HG03378 (cell line): ENCODE results near the gene RGL1.

Experiments
- ATAC-seq: cut with Tn5 transposase; IDR thresholded peaks from one replicate; pipeline ENCODE4 v1.9.1; 2021; ENCODE audit warnings: mild to moderate bottlenecking, moderate library complexity; ENCODE audit not compliant: unreplicated experiment

RGL1 gene

GRCh38 chr1:183885142-183885735 is 80.3 kb downstream of the RGL1 start:
- no peak for ATAC-seq

GRCh38 chr1:183886083-183886828 is 81.3 kb downstream of the RGL1 start:
- ATAC-seq = no peak

- no peak for ATAC-seq
Observed at GRCh38 chr1:183886853-183887252, 81.9 kb downstream of the RGL1 start.

GRCh38 chr1:183887826-183888819 is 83.2 kb downstream of the RGL1 start:
- ATAC-seq = no peak

GRCh38 chr1:183889095-183889494 is 84.2 kb downstream of the RGL1 start:
- ATAC-seq = no peak

- peak; percentile 82 for ATAC-seq
Observed at GRCh38 chr1:183891158-183891856, 86.4 kb downstream of the RGL1 start.

GRCh38 chr1:183892351-183892793 is 87.5 kb downstream of the RGL1 start:
- no peak for ATAC-seq

GRCh38 chr1:183893561-183894289 is 88.8 kb downstream of the RGL1 start:
- ATAC-seq = no peak

- ATAC-seq = no peak
Observed at GRCh38 chr1:183894290-183894565, 89.3 kb downstream of the RGL1 start.

GRCh38 chr1:183896466-183897048 is 91.6 kb downstream of the RGL1 start:
- ATAC-seq = no peak

GRCh38 chr1:183898001-183898396 is 93.1 kb downstream of the RGL1 start:
- ATAC-seq = peak; percentile 13

GRCh38 chr1:183898610-183899009 is 93.7 kb downstream of the RGL1 start:
- no peak for ATAC-seq

- ATAC-seq = peak; percentile 33
Observed at GRCh38 chr1:183901748-183902330, 96.9 kb downstream of the RGL1 start.

GRCh38 chr1:183903101-183903500 is 98.2 kb downstream of the RGL1 start:
- no peak for ATAC-seq

GRCh38 chr1:183905508-183906113 is 100.7 kb downstream of the RGL1 start:
- ATAC-seq = no peak

- ATAC-seq = no peak
Observed at GRCh38 chr1:183907070-183907469, 102.2 kb downstream of the RGL1 start.

GRCh38 chr1:183908079-183908478 is 103.2 kb downstream of the RGL1 start:
- ATAC-seq = no peak

- no peak for ATAC-seq
Observed at GRCh38 chr1:183909672-183910071, 104.8 kb downstream of the RGL1 start.

GRCh38 chr1:183910845-183911244 is 105.9 kb downstream of the RGL1 start:
- peak; percentile 25 for ATAC-seq
